Eye (tissue), 1 donor: ENCODE measurements around the gene PRUNE2.
"Not testable (repeated sequence)": the region's sequence is repeated elsewhere in the genome, so short reads cannot be mapped to it uniquely, and the experiment has no call there.

ENCODE experiments used
- DNase-seq: peaks from one replicate; pipeline ENCODE4 v3.0.0-alpha.2; 2015

PRUNE2 gene

DNA sequence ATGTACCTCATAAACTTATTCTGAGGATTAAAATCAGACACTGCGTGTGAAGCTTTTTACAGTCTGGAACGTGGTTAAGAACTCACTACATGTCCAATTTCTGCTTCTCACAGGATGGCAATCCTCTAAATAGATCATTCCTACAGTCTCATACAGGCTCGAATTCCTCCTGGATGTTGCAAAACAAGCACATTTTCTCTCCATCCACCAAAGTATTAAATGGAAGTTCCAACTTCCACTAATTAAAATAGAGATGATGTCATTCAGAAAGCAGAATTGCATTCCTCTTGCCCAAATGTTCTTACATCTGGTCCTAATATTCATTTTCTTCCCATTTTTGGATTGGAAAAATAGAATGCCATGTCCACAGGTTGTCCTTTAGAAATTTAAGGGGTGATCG, 287.2 kb downstream of the PRUNE2 start:
- no peak for DNase-seq

DNA sequence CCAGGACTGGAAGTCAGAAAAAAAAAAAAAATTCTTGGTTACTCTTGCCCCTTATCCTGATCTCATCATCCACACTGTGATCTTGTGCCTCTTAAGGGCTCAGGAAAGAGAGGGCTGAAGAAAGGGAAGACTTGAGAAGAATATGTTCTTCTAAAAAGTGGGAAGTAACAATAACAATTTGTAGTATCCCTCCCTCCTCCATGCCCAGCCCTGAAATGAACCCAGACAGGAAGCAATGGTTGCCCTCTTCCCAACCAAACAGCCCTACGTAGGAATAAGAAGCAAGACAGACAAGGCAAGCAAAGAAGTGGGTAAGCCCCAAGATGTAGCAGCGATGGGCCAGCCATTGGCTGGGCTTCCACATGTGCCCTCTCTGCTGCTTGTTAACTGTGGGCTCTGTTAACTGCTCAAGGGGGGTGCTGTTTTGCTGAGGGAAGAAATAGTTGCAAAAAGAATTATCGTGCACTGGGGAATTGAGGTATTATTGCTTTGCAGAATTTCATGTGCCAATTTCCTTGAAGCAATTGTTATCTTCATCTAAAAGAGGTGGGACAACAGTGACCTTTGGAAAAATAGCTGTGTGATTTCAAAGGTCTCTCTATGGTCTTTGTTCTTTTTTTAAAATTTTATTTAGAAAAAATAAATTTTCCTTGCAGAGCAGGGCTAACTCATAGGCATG, 288.3 kb downstream of the PRUNE2 start:
- no peak for DNase-seq

DNA sequence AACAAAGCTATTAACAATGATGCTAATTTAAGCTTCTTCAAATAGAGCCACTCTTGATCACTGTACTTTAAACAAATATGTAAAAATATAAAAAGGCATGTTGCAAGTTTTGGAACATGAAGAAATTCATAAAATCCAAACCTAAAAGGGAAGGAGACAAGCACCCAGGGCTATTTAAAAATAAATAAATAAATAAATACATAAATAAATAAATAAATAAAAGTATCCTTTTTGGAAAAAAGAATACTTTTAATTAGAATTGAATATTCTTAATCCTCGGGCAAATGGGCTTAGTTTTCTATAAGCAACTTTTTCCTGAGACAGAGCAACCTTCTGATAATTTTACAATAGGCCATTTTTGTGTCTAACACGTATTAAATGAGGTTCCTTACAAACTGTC, 289.1 kb downstream of the PRUNE2 start:
- no peak for DNase-seq

DNA sequence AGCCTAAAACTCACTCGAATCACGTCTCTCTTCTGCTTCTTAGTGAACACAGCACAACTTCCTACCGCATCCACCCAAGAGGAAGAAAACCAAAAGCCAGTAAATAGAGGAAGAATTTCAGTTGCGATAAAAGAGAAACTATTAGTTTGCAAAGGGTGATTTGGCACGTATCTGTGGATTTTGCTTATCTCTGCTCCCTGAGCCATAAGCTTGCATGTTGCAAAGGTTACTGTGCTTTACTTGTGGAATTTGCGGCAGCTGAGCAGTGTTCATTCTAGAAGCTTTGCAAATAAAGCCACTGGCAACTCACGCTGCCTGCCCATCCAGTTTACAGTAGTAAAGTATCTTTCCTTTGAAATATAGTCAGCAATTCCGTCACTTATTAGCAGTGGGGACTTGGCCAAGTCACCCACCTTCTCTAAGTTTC, 290.7 kb downstream of the PRUNE2 start:
- no peak for DNase-seq

DNA sequence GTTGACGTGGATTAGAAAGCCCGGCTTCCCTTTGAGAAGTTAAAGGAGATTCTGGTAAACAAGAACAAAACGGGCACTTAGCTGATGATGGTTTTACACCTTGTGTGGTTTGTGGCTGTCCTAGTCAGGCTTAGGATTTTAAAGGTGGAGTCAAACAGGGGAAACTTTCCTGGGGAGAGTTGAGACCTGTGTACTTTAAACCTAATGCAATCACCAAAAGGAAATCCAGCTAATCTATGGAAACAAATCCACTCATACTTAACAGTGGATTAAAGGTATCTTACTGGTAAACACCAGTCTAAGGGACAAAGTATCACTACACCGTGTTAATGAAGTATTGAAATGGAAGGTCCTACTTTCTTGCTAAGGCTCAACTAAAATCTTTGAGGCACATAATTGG, 291.9 kb downstream of the PRUNE2 start:
- no peak for DNase-seq

DNA sequence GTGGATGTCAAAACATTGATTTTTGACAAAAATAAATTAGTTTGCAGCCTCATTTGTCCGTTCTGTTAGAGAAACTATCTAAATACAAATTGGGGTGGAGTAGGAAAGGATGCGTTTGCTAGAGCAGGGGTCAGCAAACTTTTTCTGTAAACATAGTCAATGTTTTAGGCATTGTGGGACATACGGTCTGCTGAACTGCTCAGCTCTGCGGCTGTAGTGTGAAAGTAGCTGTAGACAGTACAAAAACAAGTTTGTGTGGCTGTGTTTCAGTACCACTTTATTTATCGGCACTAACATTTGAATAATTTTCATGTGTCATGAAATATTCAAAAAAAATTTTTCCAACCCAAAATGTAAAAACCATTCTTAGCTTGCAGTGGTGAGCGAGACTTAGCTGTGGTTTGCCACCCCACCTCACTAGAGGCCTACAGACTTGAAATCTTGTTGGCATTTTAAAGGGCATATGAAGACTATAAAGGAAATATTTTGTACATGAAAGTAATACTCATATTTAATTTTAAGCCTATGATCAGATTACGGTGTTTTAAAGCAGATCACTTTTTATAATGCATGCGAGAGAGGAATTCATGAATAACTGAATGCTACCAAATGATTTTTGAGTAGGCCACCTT, 292.6 kb downstream of the PRUNE2 start:
- no peak for DNase-seq

DNA sequence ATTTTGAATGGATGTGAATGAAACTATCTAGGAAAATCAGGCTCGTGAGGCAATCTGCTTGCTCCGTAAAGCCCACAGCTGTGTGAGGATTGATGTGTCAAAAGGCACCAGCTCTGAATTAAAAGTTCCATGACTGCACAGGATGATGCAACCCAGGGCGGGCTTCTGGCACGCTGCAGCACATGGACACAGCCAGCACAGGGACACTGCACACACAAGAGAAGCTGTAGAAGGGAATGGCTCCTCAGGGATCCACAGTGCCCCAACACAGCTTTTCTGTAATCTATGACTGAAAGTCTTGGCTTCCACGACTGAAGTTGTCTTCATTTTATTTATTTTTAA, 295.9 kb downstream of the PRUNE2 start:
- peak; percentile 19 for DNase-seq

DNA sequence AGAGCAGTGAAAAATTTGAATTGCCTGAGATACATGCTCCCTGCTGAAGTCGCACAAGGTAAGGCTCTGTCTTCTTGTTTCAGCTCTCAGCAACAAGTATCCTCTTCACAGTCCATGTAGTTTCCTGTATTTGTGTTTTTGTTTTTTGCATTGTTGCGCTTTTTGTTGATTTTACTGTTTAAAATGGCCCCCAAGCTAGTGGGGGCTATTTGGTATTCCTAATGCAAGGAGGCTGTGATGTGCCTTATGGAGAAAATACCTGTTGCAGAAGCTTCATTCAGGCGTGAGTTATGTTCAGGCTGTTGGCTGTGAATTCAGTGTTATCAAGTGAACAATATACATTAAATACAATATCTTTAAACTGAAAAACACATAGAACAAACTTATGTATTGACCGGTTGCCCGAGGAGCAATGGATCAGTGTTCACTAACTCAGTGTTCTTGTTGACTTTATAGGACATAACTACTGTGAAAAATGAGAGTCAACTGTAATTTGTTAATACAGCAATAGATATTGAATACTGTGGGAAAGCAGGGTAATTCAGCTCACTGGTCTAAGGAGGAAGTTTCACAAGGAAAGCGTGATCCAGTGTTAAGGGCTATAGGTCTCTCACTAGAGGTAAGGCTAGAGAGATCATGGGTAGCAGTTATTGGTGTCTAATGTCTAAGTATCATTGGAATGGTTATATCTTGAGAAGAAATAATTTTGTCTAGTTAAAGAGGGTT, 296.5 kb downstream of the PRUNE2 start:
- DNase-seq, result no peak

DNA sequence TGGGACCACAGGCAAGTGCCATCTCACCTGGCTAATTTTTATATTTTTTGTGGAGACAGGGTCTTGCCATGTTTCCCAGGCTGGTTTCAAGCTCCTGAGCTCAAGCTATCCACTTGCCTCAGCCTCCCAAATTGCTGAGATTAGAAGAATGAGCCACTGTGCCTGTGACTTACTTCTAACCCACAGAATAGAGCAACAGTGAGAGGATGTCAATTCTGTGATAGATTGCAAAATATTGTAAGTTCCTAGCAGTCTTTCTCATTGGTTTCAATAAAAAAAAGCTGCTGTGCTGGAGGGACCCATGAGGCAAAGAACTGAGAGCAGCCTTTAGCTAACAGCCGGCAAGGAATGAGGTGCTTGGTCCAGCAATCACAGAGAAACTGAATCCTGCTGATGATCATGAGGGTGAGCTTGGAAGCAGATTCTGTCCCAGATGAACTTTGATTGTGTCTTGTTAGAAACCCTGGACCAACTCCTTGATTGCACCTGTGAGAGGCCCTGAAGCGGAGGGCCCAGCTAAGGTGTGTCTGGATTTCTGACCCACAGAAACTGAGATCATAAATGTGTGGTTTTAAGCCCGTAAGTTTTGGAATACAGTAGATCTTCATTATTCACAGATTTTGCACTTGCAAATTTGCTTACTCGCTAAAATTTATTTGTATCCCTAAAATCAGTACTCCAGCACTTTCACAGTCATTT, 297.2 kb downstream of the PRUNE2 start:
- no peak for DNase-seq

DNA sequence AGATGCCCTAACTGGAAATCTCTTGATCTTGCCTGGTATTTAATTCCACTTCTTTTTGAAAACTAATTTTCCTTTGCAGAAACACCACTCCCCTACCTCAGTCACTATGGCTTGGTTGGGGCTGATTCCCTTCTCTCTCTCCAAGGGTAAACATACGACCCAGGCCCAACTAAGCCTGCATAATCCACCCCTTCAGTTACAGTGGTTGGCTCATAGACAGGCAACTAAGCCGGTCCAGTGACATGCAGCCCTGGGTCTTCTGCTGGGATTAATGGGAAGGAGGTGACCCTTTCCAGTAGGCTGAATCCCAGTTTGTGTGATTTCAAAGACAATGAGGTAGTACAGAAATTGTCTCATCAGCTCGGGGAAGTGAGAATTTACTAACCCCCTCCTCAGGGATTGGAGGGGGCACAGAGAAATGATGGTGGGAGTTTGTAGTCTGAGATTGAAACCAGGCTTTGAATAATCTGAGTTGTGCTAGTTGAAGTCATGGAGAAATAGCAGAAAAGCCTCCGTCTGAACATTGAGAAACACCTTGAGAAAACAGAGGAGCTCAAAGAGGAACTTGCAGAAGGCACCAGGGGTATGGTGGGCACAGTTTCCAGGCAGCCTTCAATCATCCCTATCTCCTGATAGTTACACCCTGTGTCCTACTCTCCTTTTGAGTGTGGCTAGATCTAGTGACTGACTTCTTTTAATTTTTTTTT, 298.0 kb downstream of the PRUNE2 start:
- DNase-seq, result no peak

DNA sequence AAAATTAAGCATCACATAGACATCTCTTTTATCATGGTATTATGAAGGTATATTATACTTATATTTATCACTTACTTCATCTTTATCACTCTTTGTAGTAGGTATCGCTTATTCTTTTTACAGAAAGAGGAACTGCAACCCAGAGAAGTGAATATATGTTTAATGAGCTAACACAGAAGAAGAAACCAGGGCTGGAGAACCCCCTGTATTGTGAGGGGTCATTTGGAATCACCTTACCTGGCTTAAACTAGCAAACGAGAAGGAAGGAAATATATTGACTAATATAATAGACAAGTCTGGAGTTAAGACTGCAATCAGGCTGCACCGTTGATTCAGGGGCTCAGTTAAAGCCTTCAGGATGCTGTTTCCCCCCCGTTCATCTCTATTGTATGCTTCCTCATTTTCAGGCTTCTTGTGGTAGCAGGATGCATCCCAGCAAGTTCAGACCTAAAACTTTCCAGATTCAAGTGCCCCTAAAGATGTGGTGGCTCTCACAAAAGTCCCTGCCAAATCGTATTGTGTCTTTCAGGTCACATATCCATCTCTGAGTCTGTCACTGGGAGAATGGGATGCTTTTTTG, 300.5 kb downstream of the PRUNE2 start:
- DNase-seq, result no peak

DNA sequence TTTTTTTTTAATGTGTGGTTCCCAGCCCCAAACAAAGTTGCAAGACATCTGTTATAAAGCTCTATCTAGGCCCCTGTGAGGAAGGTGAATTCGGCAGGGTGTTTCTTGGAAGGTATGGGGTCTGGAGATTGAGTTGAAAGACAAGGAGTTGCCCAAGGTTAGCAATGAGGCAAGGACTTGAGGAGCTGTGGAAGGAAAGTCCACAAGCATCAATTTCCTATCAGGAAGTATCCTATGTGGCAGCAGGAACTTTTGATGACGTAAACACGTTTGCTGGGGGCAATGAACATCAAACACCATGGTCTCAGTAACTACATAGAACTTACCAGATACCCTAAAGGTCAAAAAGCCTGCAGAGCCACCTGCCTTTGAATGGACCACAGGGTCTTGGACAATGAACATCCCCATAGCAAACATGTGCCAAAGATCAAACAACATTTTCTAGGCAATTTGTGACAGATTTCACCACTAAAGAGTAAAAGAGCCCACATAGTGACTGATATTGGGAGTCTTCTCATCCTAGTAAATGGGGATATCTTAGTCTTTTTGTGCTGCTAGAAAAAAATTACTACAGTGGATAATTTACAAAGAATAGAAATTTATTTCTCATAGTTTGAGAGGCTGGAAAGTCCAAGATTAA, 301.9 kb downstream of the PRUNE2 start:
- no peak for DNase-seq

DNA sequence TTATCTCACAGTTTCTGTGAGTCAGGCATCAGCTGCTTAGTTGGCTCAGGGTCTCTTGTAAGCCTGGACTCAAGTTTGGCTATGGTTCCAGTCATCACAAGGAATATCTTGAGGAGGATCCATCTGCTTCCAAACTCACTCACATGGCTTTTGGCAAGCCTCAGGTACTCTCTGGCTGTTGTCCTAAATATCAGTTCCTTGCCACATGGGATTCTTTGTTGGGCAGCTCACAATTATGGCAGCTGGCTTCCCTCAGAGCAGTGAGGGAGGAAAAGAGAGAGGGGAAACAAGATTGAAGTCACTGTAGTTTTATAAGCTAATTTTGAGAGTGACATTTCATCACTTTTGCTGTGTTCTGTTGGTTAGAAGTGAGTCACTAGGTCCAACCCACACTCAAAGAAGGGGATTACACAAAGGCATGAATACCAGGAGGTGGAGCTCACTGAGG, 302.4 kb downstream of the PRUNE2 start:
- no peak for DNase-seq

DNA sequence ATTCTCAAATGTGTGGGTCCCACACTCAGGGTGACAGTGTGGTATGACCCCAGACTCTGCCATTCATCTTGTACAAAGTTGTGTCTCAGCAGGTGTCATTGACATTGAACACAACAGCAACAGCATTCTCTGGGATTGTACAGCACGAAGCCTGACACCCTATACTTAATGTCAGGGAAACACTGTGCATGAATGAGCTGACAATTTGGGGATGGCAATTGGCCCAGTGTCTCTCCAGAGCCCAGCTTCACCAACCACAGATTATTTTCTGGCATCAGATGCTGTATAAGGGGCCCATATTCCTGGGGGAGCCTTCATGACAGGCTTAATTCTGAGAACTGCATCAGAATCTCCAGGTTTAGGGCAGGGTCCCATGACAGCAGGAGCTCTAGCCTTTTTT, 303.7 kb downstream of the PRUNE2 start:
- DNase-seq, result no peak

DNA sequence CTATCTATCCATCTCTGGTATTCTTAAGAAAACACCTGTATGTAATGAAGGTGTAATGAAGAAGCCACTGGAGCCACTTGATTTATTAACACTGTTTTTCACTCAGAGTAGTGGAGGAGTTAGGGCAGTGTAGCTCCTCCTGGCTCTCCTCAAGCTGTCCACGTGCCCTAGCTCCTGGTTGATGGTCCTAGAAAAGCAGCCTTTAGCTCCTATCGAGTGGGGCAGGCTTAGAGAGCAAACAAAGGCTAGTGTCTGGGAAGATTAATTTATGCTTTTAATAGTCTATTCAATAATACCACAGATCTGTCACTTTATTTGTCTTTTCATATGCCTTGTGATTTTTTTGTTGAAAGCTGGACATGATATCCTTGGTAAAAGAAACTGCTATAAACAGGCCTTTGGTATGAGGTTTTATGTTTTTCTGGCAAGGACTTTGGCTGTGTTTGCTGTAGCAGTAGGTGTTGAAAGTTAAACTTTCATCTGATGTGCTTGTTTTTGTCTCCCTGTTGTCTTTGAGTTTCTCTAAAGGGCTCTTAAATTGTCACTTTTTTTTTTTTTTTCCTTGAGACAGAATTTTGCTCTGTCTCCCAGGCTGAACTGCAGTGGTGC, 305.8 kb downstream of the PRUNE2 start:
- DNase-seq, result no peak

DNA sequence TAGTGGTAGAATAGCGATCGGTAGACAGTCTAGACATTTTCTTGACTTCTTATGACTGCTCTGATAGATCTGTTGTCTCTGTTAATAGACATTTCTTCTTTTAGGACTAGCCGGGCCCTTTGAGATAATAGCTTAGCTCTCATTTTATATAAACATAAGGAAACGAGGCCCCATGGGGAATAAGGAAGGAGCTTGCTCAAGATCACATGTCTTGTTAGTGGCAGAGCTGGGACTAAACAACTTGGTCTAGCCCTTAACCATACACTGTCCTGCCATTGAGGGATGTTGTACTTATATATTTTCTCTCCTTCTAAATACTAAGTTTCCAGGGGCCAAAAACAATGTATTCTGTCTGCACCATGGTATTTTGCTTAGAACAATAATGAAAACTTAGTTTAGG, 306.9 kb downstream of the PRUNE2 start:
- no peak for DNase-seq

DNA sequence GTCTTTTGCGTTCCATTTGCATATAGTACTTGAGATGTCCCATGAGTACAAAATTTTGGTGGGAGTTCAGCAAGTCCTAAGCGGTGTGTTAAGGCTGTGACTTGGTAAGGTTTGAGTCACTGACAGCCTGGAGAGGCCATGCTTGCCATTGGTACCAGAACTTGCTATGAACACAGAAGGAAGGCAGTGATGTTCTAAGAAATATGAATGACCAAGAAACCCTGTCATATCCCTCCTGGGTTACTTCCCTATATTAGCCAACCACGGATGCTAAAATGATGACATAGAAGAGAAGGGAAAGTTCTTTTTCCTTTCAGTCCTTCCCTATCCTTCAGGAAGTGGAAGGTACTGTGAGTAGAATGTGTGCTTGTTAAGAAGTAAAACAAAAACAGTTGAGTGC, 310.3 kb downstream of the PRUNE2 start:
- DNase-seq, result no peak

DNA sequence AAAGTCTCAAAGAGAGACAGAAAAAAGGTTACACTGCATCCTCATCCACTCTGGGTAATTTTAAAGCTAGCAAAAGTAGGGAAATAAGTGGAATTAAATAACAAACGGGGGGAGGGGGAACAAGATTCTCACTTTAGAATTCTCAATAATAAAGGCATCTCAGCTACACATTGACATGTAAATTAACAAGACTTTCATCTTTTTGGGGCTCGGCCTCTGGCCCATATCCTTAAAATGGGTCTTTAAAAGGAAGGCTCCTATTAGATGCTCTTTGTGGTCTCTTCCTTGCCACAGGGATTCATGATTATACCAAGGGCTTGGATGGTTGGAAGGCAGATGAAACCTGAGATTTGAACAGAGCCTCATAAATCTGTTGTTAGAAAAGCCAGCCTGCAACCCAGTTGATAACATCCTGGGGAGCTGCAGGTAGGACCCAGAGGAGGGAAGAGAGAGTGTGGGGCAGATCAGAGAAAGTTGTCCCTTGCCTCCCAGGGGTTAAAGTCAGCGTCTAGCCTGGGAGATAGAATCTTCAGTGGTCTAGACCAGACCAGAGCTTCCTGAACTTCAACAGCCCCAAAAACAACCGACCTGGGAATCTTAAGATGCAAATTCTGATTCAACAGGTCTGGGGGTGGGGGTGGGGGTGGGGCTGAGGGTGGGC, 311.0 kb downstream of the PRUNE2 start:
- DNase-seq, result no peak

DNA sequence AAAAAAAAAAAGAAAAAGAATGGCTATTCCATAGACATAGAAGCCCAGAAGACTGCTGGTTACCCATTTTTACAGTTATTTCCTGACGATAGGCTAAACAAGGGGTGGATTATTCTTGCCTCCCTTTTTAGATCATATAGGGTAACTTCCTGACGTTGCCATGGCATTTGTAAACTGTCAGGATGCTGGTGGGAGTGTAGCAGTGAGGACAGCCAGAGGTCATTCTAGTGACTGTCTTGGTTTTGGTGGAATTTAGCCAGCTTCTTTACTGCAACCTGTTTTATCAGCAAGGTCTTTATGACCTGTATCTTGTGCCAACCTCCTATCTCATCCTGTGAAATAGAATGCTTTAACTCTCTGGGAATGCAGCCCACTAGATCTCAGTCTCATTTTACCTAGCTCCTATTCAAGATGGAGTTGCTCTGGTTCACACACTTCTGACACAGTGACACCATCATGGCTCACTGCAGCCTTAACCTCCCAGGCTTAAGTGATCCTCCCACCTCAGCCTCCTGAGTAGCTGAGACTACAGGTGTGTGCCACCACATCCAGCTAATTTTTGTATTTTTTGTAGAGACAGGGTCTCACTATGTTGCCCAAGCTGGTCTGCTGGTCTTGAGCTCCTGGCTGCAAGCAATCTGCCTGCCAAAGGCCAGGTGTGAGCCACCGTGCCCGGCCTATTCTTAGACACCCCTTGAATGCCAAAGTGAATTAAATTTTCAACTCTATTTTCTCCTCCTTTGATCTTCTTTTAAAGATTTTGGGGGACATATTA, 311.8 kb downstream of the PRUNE2 start:
- not testable (repeated sequence) for DNase-seq

DNA sequence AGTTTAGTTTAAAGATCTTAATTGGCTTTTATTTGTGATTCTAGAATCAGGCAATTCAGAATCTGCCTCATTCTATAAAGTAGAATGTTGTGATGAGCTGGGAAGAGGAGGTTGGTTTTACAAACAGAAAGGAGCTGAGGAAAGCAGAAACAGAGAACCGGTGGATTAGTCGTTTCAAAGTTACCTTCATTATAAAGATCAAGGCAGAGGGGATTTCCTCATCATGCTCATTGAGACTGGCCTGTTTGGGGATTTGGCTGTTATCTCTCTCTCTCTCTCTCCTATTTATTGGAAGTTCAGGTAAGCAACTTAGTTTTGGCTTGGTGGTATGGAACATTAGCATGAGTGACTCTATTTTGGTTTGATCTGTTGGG, 313.0 kb downstream of the PRUNE2 start:
- DNase-seq, result no peak
